ENCODE results near the gene TMEM178B. TPM values are rescaled to one million over a fixed set of nuclear protein-coding genes. Genes with fewer than 3 reads are reported as not detected.

Gene TMEM178B
- polyA plus RNA-seq, 2 of the 4 experiments (the other 2 are of a cell fraction) = 0.88 to 0.93 TPM

DNA sequence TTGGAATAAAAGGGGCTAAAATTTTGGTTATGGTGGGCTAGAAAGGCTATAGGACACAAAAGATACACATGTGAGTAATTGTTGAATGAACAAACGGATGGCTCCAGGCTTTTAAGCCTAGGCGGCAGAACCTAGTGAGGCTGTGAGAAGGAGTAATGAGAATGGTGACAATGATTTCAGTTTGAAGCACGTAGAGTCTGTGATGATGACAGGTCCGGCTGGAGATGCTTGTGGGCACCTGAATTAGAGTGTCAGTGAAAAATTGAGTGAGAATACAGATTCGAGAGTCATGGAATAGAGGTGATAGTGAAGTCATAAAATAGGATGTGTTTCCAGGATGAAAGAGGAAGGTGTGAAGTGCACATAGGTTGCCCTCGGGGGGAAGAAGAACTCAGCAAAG is 170.6 kb downstream of the TMEM178B start (continued):
- TF ChIP-seq, protein P1, sequence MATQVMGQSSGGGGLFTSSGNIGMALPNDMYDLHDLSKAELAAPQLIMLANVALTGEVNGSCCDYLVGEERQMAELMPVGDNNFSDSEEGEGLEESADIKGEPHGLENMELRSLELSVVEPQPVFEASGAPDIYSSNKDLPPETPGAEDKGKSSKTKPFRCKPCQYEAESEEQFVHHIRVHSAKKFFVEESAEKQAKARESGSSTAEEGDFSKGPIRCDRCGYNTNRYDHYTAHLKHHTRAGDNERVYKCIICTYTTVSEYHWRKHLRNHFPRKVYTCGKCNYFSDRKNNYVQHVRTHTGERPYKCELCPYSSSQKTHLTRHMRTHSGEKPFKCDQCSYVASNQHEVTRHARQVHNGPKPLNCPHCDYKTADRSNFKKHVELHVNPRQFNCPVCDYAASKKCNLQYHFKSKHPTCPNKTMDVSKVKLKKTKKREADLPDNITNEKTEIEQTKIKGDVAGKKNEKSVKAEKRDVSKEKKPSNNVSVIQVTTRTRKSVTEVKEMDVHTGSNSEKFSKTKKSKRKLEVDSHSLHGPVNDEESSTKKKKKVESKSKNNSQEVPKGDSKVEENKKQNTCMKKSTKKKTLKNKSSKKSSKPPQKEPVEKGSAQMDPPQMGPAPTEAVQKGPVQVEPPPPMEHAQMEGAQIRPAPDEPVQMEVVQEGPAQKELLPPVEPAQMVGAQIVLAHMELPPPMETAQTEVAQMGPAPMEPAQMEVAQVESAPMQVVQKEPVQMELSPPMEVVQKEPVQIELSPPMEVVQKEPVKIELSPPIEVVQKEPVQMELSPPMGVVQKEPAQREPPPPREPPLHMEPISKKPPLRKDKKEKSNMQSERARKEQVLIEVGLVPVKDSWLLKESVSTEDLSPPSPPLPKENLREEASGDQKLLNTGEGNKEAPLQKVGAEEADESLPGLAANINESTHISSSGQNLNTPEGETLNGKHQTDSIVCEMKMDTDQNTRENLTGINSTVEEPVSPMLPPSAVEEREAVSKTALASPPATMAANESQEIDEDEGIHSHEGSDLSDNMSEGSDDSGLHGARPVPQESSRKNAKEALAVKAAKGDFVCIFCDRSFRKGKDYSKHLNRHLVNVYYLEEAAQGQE (IDR thresholded peaks at IDR 0.05) = no peak
- TF ChIP-seq, protein P2, sequence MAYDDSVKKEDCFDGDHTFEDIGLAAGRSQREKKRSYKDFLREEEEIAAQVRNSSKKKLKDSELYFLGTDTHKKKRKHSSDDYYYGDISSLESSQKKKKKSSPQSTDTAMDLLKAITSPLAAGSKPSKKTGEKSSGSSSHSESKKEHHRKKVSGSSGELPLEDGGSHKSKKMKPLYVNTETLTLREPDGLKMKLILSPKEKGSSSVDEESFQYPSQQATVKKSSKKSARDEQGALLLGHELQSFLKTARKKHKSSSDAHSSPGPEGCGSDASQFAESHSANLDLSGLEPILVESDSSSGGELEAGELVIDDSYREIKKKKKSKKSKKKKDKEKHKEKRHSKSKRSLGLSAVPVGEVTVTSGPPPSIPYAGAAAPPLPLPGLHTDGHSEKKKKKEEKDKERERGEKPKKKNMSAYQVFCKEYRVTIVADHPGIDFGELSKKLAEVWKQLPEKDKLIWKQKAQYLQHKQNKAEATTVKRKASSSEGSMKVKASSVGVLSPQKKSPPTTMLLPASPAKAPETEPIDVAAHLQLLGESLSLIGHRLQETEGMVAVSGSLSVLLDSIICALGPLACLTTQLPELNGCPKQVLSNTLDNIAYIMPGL (CRISPR knock-in tag; IDR thresholded peaks at IDR 0.05; ENCODE audit: borderline replicate concordance) = no peak
- TF ChIP-seq TP53 (CRISPR knock-in tag; IDR thresholded peaks at IDR 0.05) (no peak), HEYL (CRISPR knock-in tag; IDR thresholded peaks at IDR 0.05) (no peak)

DNA sequence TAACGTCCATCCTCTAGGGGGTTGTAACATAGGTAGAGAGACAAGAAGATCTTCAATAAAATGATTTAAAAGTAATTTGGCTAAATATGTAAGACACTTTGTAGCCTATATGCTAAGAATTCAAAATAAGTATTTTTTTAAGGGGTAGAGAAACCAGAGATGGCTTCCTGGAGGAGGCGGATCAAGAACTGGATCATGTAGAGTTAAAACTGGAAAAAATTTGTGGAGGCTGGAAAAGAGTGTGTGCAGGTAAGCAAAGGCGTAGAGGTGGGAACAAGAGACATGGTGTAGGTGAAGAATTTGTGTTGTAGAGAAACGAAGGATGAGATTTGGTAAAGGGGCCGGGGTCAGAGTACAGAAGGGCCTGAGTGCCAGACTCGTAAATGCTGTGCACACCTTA is 172.6 kb downstream of the TMEM178B start:
- ATAC-seq (no peak), FAIRE-seq (no peak), DNase-seq (ENCODE audit: low read depth in 1 of 2, low spot score in 1 of 2) (no peak)
- no peak overlapping the region for H3K27ac ChIP-seq
- no peaks in the 10 kb centered on the region for H3K9me3 ChIP-seq
- CTCF ChIA-PET = interaction anchor here (1.2 kb wide), 1 partner anchor 585 kb away, joined by 3 read pairs; no protein-coding TSS in a partner anchor
- H3K4me3 ChIP-seq = no peak overlapping the region
- H3K4me2 ChIP-seq = no peak overlapping the region
- 31% methylated on average over 6 of the region's 6 CpGs for WGBS (ENCODE audit: missing lambda C conversion rate)
- POLR2A ChIA-PET = no interaction called here
- H3K4me1 ChIP-seq = no peaks in the 10 kb centered on the region
- TF ChIP-seq RARB (CRISPR knock-in tag; IDR thresholded peaks at IDR 0.05) (no peak), ZFP36 (IDR thresholded peaks at IDR 0.05; ENCODE audit: borderline replicate concordance, partially characterized antibody) (peak; percentile 40)

DNA sequence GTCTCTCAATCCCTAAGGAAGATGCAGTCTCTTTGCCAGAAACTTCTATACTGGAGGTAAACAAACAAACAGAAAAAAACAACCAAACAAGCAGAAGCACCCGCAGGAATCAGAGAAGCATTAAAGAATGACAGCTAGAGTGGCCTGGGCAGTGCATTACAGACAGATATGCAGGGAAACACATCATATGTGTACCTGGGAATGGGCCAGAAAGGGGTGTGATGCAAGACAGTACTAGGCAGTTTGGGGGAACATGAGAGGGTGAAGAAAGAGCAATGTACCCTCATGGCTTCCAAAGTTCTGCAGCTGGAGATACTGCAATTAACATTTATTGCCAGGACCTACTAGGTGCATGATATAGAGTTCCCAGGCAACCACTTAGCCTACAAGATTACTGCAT is 177.3 kb downstream of the TMEM178B start:
- no peak overlapping the region for H3K4me3 ChIP-seq
- FAIRE-seq (no peak), DNase-seq (ENCODE audit: low read depth in 1 of 2, low spot score in 1 of 2) (no peak), ATAC-seq (no peak)
- no peak for TF ChIP-seq PHF8 (IDR thresholded peaks at IDR 0.05; ENCODE audit: borderline replicate concordance, low read depth)
- TF ChIP-seq, protein P3, sequence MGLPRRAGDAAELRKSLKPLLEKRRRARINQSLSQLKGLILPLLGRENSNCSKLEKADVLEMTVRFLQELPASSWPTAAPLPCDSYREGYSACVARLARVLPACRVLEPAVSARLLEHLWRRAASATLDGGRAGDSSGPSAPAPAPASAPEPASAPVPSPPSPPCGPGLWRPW (IDR thresholded peaks at IDR 0.05) = no peak
- TF ChIP-seq, protein P1 (IDR thresholded peaks at IDR 0.05) = no peak
- TF ChIP-seq ZNF302 (CRISPR knock-in tag; IDR thresholded peaks at IDR 0.05) = no peak
- no peak for TF ChIP-seq RFX5 (IDR thresholded peaks at IDR 0.05)
- TF ChIP-seq GATA3 (IDR thresholded peaks at IDR 0.05; ENCODE audit: borderline replicate concordance) = no peak
- TF ChIP-seq, protein P4, sequence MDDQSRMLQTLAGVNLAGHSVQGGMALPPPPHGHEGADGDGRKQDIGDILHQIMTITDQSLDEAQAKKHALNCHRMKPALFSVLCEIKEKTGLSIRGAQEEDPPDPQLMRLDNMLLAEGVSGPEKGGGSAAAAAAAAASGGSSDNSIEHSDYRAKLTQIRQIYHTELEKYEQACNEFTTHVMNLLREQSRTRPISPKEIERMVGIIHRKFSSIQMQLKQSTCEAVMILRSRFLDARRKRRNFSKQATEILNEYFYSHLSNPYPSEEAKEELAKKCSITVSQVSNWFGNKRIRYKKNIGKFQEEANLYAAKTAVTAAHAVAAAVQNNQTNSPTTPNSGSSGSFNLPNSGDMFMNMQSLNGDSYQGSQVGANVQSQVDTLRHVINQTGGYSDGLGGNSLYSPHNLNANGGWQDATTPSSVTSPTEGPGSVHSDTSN (IDR thresholded peaks at IDR 0.05) = no peak
- TF ChIP-seq HOXB13 (CRISPR knock-in tag; IDR thresholded peaks at IDR 0.05; ENCODE audit: low read depth) = no peak
- TF ChIP-seq HEYL (CRISPR knock-in tag; IDR thresholded peaks at IDR 0.05) = no peak
- TF ChIP-seq NFE2L2 (conservative IDR thresholded peaks at IDR 0.05; ENCODE audit: low read length) = no peak
- TF ChIP-seq CBX2 (IDR thresholded peaks at IDR 0.05; ENCODE audit: borderline replicate concordance, low read depth) = no peak
- no peak for TF ChIP-seq FOXS1 (CRISPR knock-in tag; IDR thresholded peaks at IDR 0.05)
- TF ChIP-seq TFCP2L1 (CRISPR knock-in tag; IDR thresholded peaks at IDR 0.05) = no peak
- TF ChIP-seq HOXA7 (CRISPR knock-in tag; IDR thresholded peaks at IDR 0.05) = no peak
- no peak for TF ChIP-seq HDAC2 (IDR thresholded peaks at IDR 0.05)
- TF ChIP-seq KDM1A (IDR thresholded peaks at IDR 0.05; ENCODE audit: low read depth) = no peak
- TF ChIP-seq SREBF2 (IDR thresholded peaks at IDR 0.05) = no peak
- TF ChIP-seq KDM5A (IDR thresholded peaks at IDR 0.05) = no peak
- ChIA-PET CTCF (no interaction called here), POLR2A (no interaction called here)
- no peak overlapping the region for H3K4me2 ChIP-seq
- no peak overlapping the region for H3K27ac ChIP-seq
- 0% methylated on average over 1 of the region's 1 CpG for WGBS (ENCODE audit: missing lambda C conversion rate)
- no peaks in the 10 kb centered on the region for H3K9me3 ChIP-seq
- no peaks in the 10 kb centered on the region for H3K4me1 ChIP-seq

All from A549 (cell line).